Epidermal melanocyte (primary cell): ENCODE results near the gene TRIM24.
"Not testable (repeated sequence)": the region's sequence is repeated elsewhere in the genome, so short reads cannot be mapped to it uniquely, and the experiment has no call there.

Source experiments
- DNase-seq: peaks from one replicate; pipeline ENCODE4 v3.0.0; 2011; ENCODE audit warnings: low spot score; ENCODE audit not compliant: insufficient read length

Gene TRIM24

DNA sequence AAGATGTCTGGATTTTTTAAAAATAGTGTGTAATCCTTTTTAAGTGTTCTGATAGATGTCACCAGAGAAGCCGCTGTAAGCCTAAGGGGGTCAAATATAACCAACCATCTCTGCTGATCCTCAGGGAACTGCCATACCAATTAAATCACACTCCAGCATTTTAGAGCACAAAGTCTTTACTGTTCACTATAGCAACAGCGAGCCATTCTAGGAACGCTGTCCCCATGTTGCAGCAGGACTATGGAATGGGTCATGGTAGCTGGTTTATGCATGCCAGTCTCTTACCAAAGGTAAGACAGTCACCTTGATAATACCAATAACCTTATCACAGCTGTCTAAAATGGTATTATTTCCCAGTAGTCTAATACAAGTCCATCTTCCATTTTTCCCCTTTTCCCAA, 33.5 kb downstream of the TRIM24 start:
- no peak for DNase-seq

GRCh38 chr7:138495485-138495884, 35.4 kb downstream of the TRIM24 start:
- no peak for DNase-seq

DNA sequence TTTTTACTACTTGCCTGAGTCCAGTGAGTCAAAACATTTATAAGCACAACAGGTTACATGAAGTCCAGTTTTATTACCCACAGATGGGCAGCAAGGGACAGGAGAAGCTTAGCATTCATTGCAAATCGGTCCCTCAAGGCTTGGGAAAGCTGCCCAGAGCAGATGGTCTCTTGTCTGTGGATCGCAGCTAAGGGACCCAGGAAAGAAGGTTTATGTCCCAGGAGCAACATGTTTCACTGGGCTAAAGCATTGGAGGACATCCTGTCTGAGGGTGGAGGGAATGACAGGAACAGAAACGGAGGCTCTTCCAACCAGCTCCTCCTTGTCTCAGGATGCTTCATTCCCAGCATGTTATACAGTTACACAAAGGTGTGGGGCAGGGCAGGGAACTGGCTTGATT, 39.3 kb downstream of the TRIM24 start:
- DNase-seq = no peak

GRCh38 chr7:138500303-138500702, 40.2 kb downstream of the TRIM24 start:
- DNase-seq = not testable (repeated sequence)

- no peak for DNase-seq
These were observed 40.8 kb downstream of the TRIM24 start for GRCh38 chr7:138500892-138501291.

GRCh38 chr7:138502023-138502767, 42.1 kb downstream of the TRIM24 start:
- DNase-seq = no peak

DNA sequence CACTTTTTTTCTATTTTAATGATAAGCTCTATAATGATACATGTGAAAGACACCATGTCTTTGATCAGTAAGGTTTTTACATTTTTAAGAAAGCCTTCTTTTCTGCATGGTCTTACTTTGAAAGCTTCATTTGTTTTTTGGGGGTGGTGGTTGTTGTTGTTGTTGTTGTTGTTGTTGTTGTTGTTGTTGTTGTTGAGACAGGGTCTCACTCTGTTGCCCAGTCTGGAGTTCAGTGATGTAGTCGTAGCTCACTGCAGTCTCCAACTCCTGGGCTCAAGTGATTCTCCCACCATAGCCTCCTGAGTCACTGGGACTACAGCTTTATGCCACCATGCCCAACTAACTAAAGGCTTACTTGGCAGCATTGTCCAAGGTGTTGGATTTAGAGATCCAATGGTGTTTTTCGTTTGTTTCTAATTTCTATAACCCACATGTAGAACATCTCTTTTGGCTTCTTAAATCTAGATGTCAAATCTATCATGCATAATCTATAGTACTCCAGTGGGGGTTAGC, 45.4 kb downstream of the TRIM24 start:
- no peak for DNase-seq

DNA sequence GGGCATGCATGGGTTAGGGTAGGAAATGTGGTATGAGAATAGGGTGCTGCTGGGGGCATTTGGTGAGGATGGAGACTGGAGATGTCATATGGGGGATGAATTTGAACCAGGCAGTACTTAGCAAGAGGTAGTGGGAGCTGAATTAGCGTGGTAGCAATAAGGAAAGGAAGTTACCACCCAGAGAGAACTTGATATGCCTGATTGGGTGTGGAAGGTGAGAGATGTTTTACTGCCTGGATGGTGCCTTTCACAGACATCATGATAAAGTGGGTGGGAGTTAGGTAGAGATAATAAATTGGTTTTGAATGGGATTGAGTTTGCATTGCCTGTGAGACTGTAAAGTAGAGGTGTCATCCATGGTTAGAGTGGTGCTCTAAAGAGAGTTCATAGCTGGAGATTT, 46.7 kb downstream of the TRIM24 start:
- DNase-seq = no peak

DNA sequence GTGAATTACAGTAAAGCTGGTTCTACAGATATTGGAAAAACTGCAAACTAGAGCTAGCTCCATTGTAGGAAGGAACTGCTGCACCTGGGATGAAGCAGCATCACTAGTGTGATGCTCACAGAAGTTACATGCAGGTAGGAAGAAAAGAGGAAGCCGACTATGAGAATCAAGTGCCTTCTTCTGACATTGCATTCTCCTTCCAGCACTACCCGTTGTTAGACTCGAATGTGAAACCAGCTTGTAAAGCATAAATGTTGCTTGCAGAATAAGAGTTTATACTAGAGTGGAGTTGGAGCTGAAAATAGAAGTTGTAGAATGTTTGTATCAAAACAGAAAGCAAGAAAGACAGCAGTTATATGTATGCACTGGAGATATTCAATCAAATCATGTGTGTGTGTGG, 49.9 kb downstream of the TRIM24 start:
- DNase-seq = no peak

DNA sequence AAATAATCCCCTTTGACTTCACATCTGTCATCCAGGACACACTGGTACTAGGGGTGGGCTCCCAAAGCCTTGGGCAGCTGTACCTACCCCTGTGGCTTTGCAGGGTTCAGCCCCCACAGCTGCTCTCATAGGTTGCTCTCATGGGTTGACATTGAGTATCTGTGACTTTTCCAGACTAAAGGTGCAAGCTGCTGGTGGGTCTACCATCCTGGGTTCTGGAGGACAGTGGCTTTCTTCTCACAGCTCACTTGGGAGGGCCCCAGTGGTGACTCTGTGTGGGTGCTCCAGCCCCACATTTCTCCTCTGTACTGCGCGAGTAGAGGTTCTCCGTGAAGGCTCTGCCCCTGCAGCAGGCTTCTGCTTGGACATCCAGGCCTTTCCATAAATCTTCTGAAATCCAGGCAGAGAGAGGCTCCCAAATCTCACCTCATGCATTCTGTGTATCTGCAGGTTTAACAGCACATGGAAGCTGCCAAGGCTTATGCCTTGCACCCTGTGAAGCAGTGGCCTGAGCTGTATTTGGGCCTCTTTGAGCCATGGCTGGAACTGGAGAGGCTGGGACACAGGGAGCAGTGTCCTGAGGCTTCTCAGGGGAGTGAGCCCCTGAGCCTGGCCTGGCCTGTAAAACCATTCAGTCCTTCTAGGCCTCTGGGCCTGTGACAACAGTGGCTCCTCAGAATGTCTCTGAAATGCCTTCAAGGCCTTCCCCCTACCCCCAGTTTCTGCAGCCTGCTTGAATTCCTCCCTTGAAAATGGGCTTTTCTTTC, 52.2 kb downstream of the TRIM24 start:
- no peak for DNase-seq

GRCh38 chr7:138512885-138513284, 52.8 kb downstream of the TRIM24 start:
- no peak for DNase-seq

DNA sequence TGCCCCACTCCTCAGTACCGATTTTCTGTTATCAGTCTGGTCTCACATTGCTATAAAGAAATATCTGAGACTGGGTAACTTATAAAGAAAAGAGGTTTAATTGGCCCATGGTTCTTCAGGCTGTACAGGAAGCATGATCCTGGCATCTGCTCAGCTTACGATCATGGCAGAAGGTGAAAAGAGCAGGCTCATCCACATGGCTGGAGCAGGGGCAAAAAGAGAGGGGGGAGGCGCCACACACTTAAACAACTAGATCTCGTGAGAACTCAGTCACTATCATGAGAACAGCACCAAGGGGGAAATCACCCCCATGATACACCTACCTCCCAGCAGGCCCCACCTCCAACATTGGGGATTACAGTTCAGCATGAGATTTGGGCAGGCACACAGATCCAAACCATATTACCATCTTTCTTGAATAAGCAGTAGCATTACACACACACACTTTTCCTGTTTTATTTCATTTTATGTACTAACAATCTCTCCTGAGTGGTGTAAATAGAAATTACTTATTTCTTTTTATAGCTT, 53.3 kb downstream of the TRIM24 start:
- DNase-seq = no peak

GRCh38 chr7:138514044-138514443, 54.0 kb downstream of the TRIM24 start:
- no peak for DNase-seq

GRCh38 chr7:138515001-138515528, 55.0 kb downstream of the TRIM24 start:
- no peak for DNase-seq

DNA sequence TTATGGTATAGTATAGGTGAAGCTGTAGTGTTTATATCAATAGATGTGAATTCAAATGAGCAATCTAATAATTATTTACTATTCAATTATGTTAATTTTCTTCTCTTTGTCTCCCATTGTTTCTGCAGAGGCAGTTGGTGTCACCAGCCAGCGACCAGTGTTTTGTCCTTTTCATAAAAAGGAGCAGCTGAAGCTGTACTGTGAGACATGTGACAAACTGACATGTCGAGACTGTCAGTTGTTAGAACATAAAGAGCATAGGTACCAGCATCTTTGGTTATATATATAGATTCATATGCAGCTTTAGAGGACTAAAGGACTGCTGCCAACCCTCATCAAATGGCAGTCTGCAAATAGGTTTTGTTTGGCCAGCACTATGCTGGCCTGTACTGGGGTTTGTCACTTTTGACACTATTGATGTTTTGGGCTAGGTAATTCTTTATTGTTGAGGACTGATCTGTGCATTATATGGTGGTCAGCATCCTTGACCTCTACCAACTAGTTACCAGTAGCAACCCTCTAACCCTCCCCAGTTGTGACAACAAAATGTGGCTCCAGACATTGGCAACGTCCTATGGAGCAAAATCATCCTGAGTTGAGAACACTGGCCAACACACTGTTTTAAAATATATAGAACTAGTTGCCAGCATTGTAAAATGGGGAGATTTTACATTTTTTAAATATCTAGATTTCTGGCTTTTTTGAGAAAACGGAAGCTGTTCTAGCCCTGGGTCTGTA, 59.2 kb downstream of the TRIM24 start:
- DNase-seq = no peak

DNA sequence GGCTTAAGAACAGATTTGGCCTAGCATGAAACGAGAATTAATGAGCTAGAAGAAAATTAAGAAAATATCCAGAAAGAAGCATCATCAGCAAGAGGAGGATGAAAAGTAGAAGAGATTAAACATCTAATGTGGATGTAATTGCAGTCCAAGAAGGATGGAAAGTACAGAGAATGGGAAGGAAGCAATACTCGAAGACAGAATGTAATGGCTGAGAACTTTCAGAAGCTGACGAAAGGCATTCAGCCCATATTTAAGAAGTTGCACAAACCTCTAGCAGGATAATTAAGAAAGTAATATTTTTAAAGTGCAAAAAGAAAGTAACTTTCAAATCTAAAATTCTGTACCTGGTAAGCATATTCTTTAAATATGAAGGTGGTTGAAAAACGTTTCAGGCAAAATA, 60.7 kb downstream of the TRIM24 start:
- DNase-seq = no peak

DNA sequence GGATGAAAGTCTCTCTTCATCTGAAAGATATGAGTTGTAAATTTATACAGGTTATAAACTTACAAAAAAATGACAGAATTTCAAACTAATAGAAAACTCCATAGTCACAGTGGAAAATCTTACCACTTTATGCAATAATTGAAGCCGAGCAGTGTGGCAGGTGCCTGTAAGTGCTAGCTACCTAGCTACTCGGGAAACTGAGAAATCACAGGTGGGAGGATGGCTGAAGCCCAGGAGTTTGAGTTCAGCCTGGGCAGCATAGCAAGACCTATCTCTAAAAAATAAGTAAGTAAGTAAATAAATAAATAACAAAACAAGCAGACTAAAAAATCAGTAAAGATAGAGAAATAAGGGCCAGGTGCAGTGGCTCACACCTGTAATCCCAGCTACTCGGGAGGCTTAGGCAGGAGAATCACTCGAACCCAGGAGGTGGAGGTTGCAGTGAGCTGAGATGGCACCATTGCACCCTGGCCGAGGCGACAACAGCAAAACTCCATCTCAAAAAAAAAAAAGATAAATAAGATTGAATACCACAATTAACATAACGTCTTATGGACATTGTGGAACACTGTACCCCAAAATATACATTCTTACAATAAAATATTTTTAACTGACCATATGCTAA, 61.9 kb downstream of the TRIM24 start:
- no peak for DNase-seq

GRCh38 chr7:138524259-138524658, 64.2 kb downstream of the TRIM24 start:
- DNase-seq = no peak

GRCh38 chr7:138525757-138526156, 65.7 kb downstream of the TRIM24 start:
- no peak for DNase-seq

- no peak for DNase-seq
These were observed 67.7 kb downstream of the TRIM24 start for GRCh38 chr7:138527746-138528223.

DNA sequence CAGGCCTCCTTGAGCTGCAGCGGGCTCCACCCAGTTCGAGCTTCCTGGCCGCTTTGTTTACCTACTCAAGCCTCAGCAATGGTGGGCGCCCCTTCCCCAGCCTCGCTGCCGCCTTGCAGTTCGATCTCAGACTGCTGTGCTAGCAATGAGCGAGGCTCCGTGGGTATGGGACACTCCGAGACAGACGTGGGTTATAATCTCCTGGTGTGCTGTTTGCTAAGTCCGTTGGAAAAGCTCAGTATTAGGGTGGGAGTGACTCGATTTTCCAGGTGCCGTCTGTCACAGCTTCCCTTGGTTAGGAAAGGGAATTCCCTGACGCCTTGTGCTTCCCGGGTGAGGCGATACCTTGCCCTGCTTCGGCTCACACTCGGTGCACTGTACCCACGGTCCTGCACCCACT, 76.8 kb downstream of the TRIM24 start:
- not testable (repeated sequence) for DNase-seq
